Measurements from ENCODE around the gene AFF3.

Gene AFF3

DNA sequence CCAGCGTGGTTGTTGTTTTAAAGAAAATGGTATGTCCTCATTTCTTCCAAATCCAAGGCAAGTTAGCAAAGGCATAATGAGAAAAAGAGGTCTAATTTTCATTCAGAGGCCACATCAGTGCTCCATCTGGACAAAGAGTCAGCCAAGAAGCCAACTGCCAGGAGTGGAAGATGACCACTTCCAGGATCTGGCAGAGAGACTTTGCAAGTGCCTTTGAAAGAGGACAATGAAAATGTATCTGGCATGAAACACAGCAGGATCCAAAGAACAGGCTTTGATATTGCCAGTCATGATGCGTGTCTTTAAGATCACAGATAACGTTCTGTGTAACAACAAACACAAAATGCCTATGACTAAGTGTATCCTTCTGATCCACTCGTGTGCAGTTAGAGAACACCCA is 82.8 kb downstream of the AFF3 start:
- peak; percentile 64 for DNase-seq (ENCODE audit: low read depth)
- no peak overlapping the region for H3K4me3 ChIP-seq (ENCODE audit: low read depth, low read length)
- TF ChIP-seq, protein P1, sequence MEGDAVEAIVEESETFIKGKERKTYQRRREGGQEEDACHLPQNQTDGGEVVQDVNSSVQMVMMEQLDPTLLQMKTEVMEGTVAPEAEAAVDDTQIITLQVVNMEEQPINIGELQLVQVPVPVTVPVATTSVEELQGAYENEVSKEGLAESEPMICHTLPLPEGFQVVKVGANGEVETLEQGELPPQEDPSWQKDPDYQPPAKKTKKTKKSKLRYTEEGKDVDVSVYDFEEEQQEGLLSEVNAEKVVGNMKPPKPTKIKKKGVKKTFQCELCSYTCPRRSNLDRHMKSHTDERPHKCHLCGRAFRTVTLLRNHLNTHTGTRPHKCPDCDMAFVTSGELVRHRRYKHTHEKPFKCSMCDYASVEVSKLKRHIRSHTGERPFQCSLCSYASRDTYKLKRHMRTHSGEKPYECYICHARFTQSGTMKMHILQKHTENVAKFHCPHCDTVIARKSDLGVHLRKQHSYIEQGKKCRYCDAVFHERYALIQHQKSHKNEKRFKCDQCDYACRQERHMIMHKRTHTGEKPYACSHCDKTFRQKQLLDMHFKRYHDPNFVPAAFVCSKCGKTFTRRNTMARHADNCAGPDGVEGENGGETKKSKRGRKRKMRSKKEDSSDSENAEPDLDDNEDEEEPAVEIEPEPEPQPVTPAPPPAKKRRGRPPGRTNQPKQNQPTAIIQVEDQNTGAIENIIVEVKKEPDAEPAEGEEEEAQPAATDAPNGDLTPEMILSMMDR (IDR thresholded peaks at IDR 0.05; ENCODE audit: control insufficient read depth, extremely low read depth, insufficient read depth): no peak

DNA sequence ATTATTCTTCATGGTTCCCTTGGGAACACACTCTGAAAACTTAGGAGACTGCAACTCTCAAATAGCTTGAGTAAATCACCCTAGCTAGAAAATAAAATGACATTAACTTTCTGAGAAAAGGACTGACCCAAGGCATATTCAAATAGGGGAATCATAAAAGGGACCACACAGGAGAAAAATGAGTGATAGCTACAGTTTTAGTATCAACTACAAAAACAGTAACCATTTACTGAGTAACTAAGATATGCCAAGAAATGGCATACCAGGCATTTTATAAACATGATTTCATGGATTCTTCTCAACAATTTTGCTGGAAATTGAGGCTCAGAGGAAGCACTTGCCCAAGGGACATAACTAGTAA is 84.5 kb downstream of the AFF3 start:
- TF ChIP-seq, protein P1 (IDR thresholded peaks at IDR 0.05; ENCODE audit: control insufficient read depth, extremely low read depth, insufficient read depth): no peak
- no peak for DNase-seq (ENCODE audit: low read depth)
- H3K4me3 ChIP-seq (ENCODE audit: low read depth, low read length): no peak overlapping the region

DNA sequence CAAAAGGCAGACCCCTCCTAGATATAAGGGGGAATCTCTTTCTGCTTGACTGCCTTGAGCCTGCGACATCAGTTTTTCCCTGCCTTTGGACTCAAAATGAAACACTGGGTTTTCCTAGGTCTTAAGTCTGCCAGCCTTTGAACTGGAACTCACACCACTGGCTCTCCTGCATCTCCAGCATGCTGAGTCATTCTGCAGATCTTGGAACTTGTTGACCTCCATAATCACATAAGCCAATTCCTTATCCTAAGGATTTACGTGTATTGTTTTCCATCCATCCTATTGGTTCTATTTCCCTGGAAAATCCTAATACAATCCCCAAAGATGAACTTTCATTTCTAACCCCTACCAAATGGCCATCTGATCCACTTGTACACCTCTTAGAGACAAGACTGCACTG is 88.0 kb downstream of the AFF3 start:
- TF ChIP-seq, protein P1 (IDR thresholded peaks at IDR 0.05; ENCODE audit: control insufficient read depth, extremely low read depth, insufficient read depth): no peak
- no peak overlapping the region for H3K4me3 ChIP-seq (ENCODE audit: low read depth, low read length)
- no peak for DNase-seq (ENCODE audit: low read depth)

- no peak for DNase-seq (ENCODE audit: low read depth)
- H3K4me3 ChIP-seq (ENCODE audit: low read depth, low read length): no peak overlapping the region
- TF ChIP-seq, protein P1 (IDR thresholded peaks at IDR 0.05; ENCODE audit: control insufficient read depth, extremely low read depth, insufficient read depth): no peak
Observed at GRCh38 chr2:100053087-100053885, 89.1 kb downstream of the AFF3 start.

DNA sequence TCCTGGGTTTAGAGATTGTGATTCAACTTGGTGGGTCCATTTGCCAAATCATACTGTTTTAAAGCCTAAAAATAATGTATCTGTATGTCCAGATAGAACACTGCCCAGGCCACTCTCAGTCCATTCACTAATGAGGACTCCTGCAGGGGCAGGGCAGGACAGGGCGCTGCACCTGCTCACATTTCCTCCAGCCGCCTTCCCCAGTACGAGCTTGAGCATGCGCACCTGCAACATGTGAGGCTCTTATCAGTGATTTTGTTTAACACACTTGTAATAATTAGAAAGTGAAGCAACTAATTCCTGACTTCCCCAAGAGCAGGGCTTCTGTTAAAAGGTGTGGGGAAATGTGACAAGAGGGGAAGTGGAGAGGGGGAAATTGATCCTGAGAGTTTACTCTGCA is 89.7 kb downstream of the AFF3 start:
- TF ChIP-seq, protein P1 (IDR thresholded peaks at IDR 0.05; ENCODE audit: control insufficient read depth, extremely low read depth, insufficient read depth): no peak
- DNase-seq (ENCODE audit: low read depth): no peak
- no peak overlapping the region for H3K4me3 ChIP-seq (ENCODE audit: low read depth, low read length)

DNA sequence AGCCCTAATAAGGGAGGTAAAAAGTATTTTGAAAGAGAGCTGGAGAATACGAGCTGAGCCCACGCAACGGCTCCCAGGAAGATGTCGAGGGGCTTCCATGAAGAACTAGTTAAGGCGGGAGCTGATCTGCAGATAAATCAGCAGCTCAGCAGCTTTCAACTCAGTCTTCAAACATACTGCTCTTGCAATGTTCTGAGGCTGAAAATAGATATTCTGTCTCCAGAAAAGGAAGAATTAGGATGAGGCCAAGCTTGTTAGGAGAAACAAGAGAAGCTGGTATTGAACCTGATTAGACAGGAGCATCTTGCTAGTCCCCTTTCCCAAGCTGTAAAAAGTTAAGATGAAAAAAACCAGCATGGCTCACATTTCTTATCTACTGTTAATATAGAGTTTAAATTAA is 91.1 kb downstream of the AFF3 start:
- no peak overlapping the region for H3K4me3 ChIP-seq (ENCODE audit: low read depth, low read length)
- TF ChIP-seq, protein P1 (IDR thresholded peaks at IDR 0.05; ENCODE audit: control insufficient read depth, extremely low read depth, insufficient read depth): no peak
- DNase-seq (ENCODE audit: low read depth): no peak

- TF ChIP-seq, protein P1 (IDR thresholded peaks at IDR 0.05; ENCODE audit: control insufficient read depth, extremely low read depth, insufficient read depth): no peak
- no peak for DNase-seq (ENCODE audit: low read depth)
- no peak overlapping the region for H3K4me3 ChIP-seq (ENCODE audit: low read depth, low read length)
Observed at GRCh38 chr2:100050685-100051084, 91.7 kb downstream of the AFF3 start.

Data from LNCaP clone FGC (cell line).